Measurements from ENCODE around the gene TTC16. TPM values are rescaled to one million over a fixed set of nuclear protein-coding genes. Genes with fewer than 3 reads are reported as not detected.

TTC16 gene
- total and polyA plus RNA-seq, 4 donors: 0.02 to 0.08 TPM; not detected in 2

- Histone ChIP-seq H3K36me3 (ENCODE audit: control insufficient read depth in 4 of 4, insufficient read depth in 3 of 4, low read depth in 1 of 4, low read length in 3 of 4) (peaks cover 0 to 3% (median 1%) of the 10 kb centered on the region in 4 donors), H3K27ac (ENCODE audit: low read depth in 1 of 2, low read length in 2 of 2) (no peak overlapping the region), H3K27me3 (ENCODE audit: control insufficient read depth in 4 of 4, insufficient read depth in 4 of 4, low read length in 3 of 4) (no peaks in the 10 kb centered on the region), H3K9me3 (ENCODE audit: control insufficient read depth in 4 of 4, low read length in 3 of 4) (no peaks in the 10 kb centered on the region), H3K9ac (ENCODE audit: low read depth in 1 of 2, low read length in 2 of 2) (no peak overlapping the region), H3K4me3 (ENCODE audit: low read depth in 1 of 3, low read length in 3 of 3) (no peak overlapping the region), H3K4me1 (ENCODE audit: control insufficient read depth in 4 of 4, insufficient read depth in 4 of 4, low read length in 3 of 4) (peaks cover 0 to 9% (median 7%) of the 10 kb centered on the region in 4 donors)
- no peak for DNase-seq (ENCODE audit: low spot score)
- 93% methylated on average over 9 of the region's 9 CpGs for WGBS
- TF ChIP-seq MAX (IDR thresholded peaks at IDR 0.05) (no peak), RXRA (IDR thresholded peaks at IDR 0.05) (no peak), SP1 (IDR thresholded peaks at IDR 0.05) (no peak), REST (IDR thresholded peaks at IDR 0.05) (no peak), ATF3 (IDR thresholded peaks at IDR 0.05) (no peak), EGR1 (IDR thresholded peaks at IDR 0.05; ENCODE audit: low read depth in 2 of 2) (no peak), JUND (IDR thresholded peaks at IDR 0.05) (no peak), RAD21 (IDR thresholded peaks at IDR 0.05) (no peak), HNF4G (IDR thresholded peaks at IDR 0.05) (no peak), ZBTB33 (IDR thresholded peaks at IDR 0.05) (no peak), GABPA (IDR thresholded peaks at IDR 0.05 in 1 of 2, conservative IDR thresholded peaks at IDR 0.05 in 1 of 2) (no peak), HNF4A (conservative IDR thresholded peaks at IDR 0.05) (no peak), FOXA2 (IDR thresholded peaks at IDR 0.05) (no peak), NR2F2 (IDR thresholded peaks at IDR 0.05) (no peak)
Observed at GRCh38 chr9:127730262-127730661, 14.4 kb downstream of the TTC16 start.

GRCh38 chr9:127730799-127731410 is 15.0 kb downstream of the TTC16 start:
- Histone ChIP-seq H3K36me3 (ENCODE audit: control insufficient read depth in 4 of 4, insufficient read depth in 3 of 4, low read depth in 1 of 4, low read length in 3 of 4) (peaks cover 0 to 3% (median 1%) of the 10 kb centered on the region in 4 donors), H3K27ac (ENCODE audit: low read depth in 1 of 2, low read length in 2 of 2) (no peak overlapping the region), H3K27me3 (ENCODE audit: control insufficient read depth in 4 of 4, insufficient read depth in 4 of 4, low read length in 3 of 4) (no peaks in the 10 kb centered on the region), H3K4me1 (ENCODE audit: control insufficient read depth in 4 of 4, insufficient read depth in 4 of 4, low read length in 3 of 4) (peaks cover 0 to 9% (median 7%) of the 10 kb centered on the region in 4 donors), H3K9ac (ENCODE audit: low read depth in 1 of 2, low read length in 2 of 2) (no peak overlapping the region), H3K9me3 (ENCODE audit: control insufficient read depth in 4 of 4, low read length in 3 of 4) (no peaks in the 10 kb centered on the region), H3K4me3 (ENCODE audit: low read depth in 1 of 3, low read length in 3 of 3) (no peak overlapping the region)
- 92% methylated on average over 9 of the region's 9 CpGs for WGBS
- DNase-seq (ENCODE audit: low spot score): no peak
- no peak for TF ChIP-seq TAF1 (conservative IDR thresholded peaks at IDR 0.05)
- TF ChIP-seq EGR1 (IDR thresholded peaks at IDR 0.05; ENCODE audit: low read depth in 2 of 2): no peak
- no peak for TF ChIP-seq REST (IDR thresholded peaks at IDR 0.05)
- TF ChIP-seq GABPA (IDR thresholded peaks at IDR 0.05 in 1 of 2, conservative IDR thresholded peaks at IDR 0.05 in 1 of 2): no peak
- no peak for TF ChIP-seq YY1 (IDR thresholded peaks at IDR 0.05)
- TF ChIP-seq HNF4G (IDR thresholded peaks at IDR 0.05): no peak
- TF ChIP-seq SP1 (IDR thresholded peaks at IDR 0.05): no peak
- no peak for TF ChIP-seq FOXA2 (IDR thresholded peaks at IDR 0.05)
- no peak for TF ChIP-seq NR2F2 (IDR thresholded peaks at IDR 0.05)
- no peak for TF ChIP-seq CTCF (IDR thresholded peaks at IDR 0.05; ENCODE audit: low read depth, low read length, missing input control)
- no peak for TF ChIP-seq RAD21 (IDR thresholded peaks at IDR 0.05)
- no peak for TF ChIP-seq ATF3 (IDR thresholded peaks at IDR 0.05)
- no peak for TF ChIP-seq JUND (IDR thresholded peaks at IDR 0.05)
- no peak for TF ChIP-seq RXRA (IDR thresholded peaks at IDR 0.05)
- no peak for TF ChIP-seq MAX (IDR thresholded peaks at IDR 0.05)
- no peak for TF ChIP-seq FOXA1 (IDR thresholded peaks at IDR 0.05)
- TF ChIP-seq HNF4A (conservative IDR thresholded peaks at IDR 0.05): no peak
